Activated T-cell treated with anti-CD3 and anti-CD28 coated beads for 48 hours (primary cell): ENCODE results near the gene DIP2C.
"Not testable (repeated sequence)": the region's sequence is repeated elsewhere in the genome, so short reads cannot be mapped to it uniquely, and the experiment has no call there.

Experiments used
- DNase-seq: peaks from one replicate; pipeline ENCODE4 v3.0.0-alpha.2; 2020; ENCODE audit warnings: low read depth

The DIP2C gene

GRCh38 chr10:689452-690371, at the start of gene DIP2C:
Gene DIP2C (minus strand): TSS chr10:689668. CDS start chr10:689578, 90 bp downstream.
- no peak for DNase-seq

DNA sequence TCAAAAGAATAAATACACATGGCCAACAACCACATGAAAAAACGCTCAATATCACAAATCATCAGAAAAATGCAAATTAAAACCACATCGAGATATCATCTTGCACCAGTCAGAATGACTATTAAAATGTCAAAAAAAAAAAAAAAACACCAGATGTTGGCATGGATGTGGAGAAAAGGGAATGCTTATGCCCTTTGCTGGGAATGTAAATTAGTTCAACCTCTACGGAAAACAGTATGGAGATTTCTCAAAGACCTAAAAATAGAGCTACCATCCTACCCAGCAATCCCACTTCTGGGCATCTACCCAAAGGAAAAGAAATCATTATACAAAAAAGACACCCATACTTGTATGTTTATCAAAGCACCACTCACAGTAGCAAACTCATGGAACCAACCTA, 45.0 kb upstream of the DIP2C start:
- no peak for DNase-seq

DNA sequence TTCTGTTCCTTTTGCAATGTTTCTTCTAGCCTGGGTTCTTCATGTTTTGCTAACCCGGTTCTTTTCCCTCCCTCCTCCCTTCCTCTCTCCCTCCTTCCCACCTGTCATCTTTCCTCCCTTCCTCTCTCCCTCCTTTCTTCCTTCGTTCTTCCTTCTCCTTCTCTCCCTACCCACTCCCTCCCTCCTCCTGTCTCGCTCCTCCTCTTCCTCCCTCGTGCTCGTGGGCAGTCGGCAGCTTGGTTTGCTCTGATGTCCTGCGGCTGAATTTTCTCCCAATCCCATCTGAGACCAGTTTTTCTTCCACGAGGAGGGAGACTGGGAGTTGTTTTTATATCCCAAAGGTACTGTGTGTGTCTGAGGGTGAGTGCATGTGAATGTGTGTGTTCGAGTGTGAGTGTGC, 43.6 kb upstream of the DIP2C start:
- no peak for DNase-seq

DNA sequence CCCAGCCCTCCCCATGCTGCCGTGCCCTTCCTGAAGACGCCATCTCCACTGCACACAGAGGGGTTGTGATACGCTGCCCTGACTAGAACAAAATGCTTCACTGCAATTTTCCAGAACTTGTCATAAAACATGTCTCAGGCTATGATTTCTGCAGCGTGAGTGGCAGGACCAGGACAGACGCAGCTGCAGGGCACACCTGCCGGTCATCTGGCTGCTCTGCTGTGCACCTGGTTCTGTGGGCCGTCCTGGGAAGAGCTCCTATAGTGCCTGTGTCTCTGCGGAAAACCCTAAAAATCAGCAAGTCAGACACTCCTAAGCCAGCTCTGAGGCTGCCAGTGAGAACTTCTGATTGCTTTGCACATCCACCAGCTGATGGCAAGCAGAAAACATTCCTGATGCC, 39.7 kb upstream of the DIP2C start:
- no peak for DNase-seq

DNA sequence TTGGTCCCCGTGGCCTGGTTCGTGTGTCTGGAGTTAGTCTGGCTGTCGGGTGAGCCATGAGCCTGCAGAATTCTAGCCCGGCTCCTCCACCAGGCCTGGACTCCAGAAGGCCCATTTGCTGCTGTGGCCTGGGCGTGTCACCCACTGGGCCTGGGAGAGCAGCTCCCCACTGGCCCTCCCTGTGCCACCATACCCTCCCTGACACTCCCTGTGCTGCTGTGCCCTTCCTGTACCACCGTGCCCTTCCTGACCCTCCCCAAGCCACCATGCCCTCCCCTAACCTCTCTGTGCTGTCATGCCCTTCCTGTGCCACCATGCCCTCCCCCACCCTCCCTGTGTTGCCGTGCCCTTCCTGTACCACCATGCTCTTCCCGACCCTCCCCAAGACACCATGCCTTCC, 39.1 kb upstream of the DIP2C start:
- DNase-seq: no peak

DNA sequence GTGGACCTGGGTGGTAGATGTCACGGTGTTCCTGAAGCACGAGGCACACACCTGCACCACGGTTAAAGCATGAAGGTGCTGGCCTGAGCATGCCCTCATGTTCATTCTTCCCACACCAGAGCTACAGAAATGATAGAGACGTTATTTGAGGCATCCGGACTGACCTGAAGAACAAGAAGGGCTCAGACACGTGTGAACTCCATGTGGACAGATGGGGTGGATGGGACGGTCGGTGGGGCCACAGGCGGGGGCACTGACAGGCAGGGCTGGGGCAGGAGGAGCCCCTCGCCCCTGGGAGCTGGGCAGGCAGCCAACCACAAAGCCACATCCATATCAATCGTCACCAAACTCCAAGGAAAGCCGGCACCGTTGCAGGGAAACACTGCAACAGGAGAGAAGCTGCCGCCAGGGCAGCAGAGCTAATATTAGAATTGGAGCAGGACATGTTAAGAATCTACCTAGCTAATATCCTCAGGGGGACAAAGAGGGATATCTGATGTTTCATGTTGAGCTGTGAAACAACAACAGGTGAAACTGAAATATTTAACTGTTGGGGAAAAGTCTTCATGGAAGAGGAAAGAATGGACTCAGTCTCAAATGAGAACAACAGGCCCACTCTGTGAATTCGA, 37.8 kb upstream of the DIP2C start:
- no peak for DNase-seq

DNA sequence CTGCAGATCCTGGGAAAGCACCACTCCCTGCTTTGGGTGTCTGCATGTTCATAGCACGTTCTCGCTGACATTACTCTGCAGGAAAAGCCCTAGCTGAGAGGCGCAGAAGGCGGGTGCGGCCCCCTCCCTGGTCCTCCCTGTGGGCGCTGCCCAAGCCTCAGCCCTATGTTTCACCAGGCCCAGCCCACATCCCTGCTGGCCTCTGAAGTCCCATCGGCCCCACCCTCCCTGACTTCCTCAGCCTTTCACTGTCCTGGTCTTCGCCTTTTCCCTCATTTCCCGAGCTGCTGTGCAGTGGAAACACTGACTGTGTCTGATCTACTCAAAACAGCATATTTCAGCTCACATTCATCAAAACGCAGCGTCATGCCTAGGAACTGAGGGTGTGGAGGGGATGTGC, 36.3 kb upstream of the DIP2C start:
- DNase-seq: no peak

DNA sequence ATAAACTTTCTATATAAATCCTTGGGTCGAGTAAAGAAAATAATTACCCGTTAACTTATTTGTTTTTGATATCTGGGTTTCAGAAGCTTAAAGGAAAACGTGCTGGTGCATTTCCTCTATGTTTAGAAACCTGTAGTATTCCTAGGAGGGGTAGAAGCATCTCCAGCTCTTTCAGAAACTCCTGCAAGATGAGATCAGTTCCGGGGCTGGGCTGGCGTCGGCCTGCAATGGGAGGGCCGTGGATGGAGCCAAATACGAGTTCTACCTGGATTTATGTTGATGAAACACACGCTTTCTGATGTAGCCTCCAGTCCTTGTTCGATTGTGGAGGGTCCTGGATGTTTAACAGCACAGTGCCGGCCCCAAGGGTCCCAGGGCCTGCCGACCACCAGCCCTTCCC, 35.8 kb upstream of the DIP2C start:
- no peak for DNase-seq

GRCh38 chr10:723973-724372, 34.5 kb upstream of the DIP2C start:
- no peak for DNase-seq

- DNase-seq: no peak
Observed at GRCh38 chr10:722281-723060, 33.0 kb upstream of the DIP2C start.

GRCh38 chr10:718143-718700, 28.8 kb upstream of the DIP2C start:
- DNase-seq: no peak

- no peak for DNase-seq
Observed at GRCh38 chr10:717458-717857, 28.0 kb upstream of the DIP2C start.

GRCh38 chr10:716821-717220, 27.4 kb upstream of the DIP2C start:
- no peak for DNase-seq

- no peak for DNase-seq
Observed at GRCh38 chr10:714214-714613, 24.7 kb upstream of the DIP2C start.

DNA sequence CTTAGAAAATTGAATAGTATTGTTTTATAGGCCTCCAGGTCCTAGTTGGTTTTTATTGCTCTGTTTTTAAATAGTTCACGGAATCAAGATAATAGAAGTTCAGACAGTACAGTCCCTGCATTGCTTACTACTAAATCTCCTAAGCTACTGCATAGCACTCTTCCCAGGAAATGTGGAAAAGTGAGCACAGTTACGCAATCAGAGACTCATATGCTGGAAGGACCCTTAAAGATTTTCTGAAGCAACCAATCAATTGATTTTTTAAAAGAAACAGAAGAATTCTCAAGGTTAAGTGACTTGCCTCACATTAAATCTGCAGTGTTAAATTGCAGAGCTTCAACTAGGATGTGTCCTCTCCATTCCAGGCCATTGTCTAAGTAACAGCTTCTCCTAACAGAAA, 23.1 kb upstream of the DIP2C start:
- no peak for DNase-seq

GRCh38 chr10:712089-712488, 22.6 kb upstream of the DIP2C start:
- DNase-seq: no peak

- DNase-seq: no peak
Observed at GRCh38 chr10:707861-708260, 18.4 kb upstream of the DIP2C start.

DNA sequence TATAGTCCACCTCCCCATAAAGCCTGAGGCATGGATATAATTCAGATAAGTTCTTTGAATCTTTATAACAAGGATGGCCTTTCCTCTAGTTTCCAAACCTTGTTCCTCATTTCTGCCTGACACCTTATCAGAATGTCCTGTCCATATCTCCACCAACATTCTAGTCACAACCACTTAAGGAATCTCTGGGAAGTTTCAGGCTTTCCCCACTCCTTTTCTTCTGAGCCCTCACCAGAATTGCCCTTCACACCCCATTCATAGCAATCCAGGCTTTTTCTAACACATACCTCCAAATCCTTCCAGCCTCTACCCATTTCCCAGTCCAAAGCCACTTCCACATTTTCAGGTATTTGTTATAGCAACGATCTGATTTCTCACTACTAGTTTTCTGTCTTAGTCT, 18.0 kb upstream of the DIP2C start:
- DNase-seq: no peak

- DNase-seq: no peak
Observed at GRCh38 chr10:703118-703517, 13.7 kb upstream of the DIP2C start.

GRCh38 chr10:700183-700582, 10.7 kb upstream of the DIP2C start:
- DNase-seq: not testable (repeated sequence)

DNA sequence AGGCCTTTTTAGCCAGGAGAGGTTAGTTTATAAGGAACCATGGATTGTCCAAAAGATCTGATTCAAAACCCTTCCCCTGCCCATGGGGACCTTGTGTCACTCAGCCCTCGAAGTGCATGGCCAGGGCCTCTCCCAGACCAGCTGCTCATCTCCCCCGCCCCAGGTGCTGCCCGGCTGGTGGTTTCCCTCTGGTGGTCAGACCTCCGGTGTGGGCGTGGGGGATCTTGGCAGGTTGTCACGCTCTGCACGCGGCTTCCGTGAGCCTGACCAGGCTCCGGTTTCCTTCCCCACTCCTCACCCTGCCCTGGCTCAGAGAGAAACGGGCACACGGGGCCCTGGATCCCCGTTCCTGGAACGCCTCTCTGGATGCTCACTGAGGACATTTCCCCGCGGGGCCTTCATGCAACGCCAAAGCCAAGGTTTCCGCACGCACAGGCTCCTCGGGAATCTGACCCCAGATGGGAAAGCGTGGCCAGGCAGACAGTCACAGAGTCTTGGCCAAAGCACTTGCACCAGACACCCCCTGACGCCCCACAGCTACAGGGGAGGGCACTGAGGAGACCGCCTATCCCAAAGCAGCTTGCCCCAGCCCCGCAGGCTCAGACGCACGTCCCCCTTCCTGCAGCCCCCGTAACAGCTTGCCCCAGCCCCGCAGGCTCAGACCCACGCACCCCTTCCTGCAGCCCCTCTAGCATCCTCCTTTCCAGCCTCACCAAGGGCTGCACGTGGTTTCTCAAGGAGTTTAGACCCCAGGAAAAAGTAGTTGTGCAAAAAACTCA, 7.8 kb upstream of the DIP2C start:
- no peak for DNase-seq

DNA sequence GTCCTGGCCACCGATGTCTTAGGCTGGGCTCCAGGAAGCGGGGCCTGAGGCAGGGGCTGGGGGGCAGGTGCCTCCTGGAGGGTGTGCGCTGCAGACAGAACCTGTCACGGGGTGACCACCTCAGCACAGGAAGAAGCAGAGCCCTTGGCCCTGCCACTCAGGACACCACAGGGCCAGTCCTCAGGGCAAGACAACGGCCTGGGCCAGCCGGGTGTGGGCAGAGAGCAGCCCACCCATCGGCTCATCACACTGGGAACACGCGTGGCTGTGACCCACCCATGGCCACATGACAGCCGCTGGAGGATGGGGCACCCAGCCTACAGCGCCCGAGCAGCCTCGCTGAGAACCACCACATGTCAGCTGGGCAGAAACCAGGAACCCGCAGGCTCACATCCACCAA, 5.9 kb upstream of the DIP2C start:
- DNase-seq: no peak
